ENCODE data around the gene GMDS.

Gene GMDS

GRCh38 chr6:2099870-2100269 lies 145.5 kb downstream of the GMDS start:
- no peak for DNase-seq (ENCODE audit: low read depth in 2 of 2)

DNA sequence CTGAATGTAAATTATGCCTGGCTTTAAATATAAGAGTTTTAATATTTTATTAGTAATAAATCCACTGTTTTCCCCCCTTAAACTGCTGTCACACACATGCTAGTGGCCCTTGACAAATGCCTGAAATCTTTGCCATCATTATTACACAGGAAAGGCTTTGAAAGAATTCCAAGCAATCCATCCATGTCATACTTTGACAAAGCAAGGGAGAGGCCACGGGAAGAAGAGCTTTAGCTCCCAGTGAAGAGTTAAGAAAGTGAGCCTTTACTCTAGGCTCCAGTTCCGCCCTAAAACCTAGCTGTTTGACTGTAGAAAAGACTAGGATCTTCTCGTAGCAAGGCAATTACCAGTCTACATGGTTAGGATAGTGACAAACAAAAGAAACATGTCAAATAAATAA lies 147.9 kb downstream of the GMDS start:
- DNase-seq (ENCODE audit: low read depth in 2 of 2) = no peak

DNA sequence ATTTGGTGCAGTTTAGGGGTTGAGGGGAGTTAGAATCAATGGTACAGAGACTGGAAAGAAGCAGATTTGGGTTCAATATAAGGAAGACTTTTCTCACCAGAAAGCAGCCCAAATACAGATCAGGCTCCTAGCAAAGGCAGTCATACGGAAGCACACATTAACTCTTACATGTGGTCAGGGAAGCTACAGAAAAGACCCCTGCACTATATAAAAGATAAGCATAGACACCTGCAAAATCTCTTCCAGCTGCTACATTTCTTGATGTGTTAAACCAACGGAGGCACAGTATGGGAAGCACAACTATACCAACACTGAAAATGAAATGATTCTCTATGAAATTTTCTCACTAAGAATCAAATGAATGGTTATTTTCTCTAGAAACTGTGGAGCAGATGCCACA lies 150.8 kb downstream of the GMDS start:
- no peak for DNase-seq (ENCODE audit: low read depth in 2 of 2)

DNA sequence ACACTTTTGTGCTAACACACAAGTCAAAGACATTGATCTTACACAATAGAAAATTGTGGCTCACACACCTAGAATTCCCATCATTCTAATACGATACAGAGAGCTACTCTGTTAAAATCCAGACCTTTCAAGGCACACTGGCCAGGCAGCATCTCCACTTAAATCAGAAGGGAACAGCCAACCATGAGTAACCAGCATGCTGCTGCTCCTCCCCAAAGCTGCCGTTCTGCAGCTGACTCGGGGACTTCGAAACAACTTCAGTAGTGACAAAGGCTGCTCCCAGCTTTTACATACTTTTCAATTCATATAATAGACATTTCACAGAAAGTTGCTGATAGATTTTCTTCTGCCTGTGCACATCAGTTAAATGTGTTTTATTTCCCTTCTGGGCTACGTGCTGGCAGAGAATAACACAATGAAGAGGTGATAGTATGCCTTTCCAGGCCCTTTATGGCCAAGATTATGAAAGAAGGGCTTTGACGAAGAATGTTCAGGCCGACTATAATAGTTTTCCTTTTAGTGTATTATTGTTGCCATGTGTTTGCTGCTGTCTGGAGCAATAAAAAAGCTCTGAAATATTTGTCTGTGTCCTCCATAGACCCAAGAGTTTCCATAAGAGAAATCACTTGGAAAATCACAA lies 159.0 kb downstream of the GMDS start:
- no peak for DNase-seq (ENCODE audit: low read depth in 2 of 2)

- DNase-seq (ENCODE audit: low read depth in 2 of 2) = no peak
Measured at GRCh38 chr6:2085657-2086056, 159.7 kb downstream of the GMDS start.

GRCh38 chr6:2081155-2082138 lies 164.0 kb downstream of the GMDS start:
- no peak for DNase-seq (ENCODE audit: low read depth in 2 of 2)

- DNase-seq (ENCODE audit: low read depth in 2 of 2) = no peak
Measured at GRCh38 chr6:2078888-2079287, 166.5 kb downstream of the GMDS start.

GRCh38 chr6:2077826-2078225 lies 167.6 kb downstream of the GMDS start:
- DNase-seq (ENCODE audit: low read depth in 2 of 2) = no peak

DNA sequence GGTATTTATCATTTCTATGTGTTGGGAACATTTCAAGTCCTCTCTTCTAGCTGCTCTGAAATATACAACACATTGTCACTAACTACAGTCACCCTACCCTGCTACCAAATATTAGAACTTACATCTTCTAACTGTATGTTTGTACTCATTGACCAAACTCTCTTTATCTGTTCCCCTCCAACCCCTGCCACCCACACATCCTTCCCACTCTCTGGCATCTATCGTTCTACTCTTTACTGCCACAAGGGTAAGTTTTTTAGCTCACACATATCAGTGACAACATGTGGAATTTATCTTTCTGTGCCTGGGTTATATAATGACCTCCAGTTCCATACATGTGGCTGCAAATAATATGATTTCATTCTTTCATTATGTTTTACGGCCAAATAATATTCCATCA lies 171.9 kb downstream of the GMDS start:
- no peak for DNase-seq (ENCODE audit: low read depth in 2 of 2)

DNA sequence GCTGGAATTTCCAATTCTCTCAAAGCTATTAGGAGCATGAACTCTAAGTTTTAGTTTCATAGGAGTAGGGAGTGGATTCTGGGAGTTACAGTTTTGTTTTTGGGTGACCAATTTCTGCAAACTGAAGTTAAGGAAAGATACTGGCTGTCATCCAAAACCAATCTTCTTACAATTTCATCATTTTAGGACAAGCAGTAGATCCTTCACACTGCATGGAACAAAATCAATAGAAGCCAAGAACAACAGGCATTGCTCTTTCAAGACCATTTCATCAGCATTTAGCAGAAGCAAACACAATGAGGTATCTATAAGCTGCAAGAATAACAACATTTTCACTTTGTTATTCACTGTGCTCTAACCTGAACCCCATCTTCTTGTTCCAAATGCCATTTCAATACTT lies 173.0 kb downstream of the GMDS start:
- no peak for DNase-seq (ENCODE audit: low read depth in 2 of 2)

DNA sequence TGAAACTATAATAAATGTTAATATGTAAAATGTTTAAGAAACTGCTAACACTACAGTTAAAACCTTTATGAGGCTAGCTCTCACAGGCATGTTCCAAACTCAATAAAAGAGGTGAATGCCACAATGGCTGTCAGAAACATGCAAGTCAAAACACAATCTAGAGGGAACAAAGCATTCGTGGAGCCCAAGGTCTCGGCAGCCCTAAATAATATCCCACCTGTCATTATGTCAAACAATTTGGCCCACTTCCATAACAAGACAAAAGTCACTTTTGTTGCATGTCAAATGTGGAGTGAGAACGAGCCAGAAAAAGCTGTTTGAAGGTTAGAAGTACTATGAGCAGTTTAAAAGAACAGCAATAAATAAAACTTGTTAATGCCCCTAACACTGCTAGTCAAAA lies 181.9 kb downstream of the GMDS start:
- no peak for DNase-seq (ENCODE audit: low read depth in 2 of 2)

- DNase-seq (ENCODE audit: low read depth in 2 of 2) = no peak
Measured at GRCh38 chr6:2061880-2062279, 183.5 kb downstream of the GMDS start.

- DNase-seq (ENCODE audit: low read depth in 2 of 2) = no peak
Measured at GRCh38 chr6:2055911-2056310, 189.5 kb downstream of the GMDS start.

DNA sequence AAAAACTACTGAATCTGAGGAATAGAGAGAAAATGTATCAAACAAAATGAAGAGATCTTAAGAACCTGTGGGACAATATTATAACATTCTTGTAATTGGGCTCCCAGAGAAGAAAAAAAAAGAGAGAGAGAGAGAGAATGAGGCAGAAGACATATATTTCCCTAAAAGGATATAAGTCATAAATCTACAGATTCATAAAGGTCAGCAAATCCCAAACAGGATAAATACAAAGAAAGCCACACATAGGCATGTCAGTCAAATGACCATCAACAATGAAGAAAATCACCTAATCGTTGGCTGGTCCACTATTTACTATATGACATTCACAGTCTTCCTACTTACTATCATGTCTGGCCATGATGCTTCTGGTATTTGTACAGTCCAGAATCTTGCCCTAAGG lies 190.3 kb downstream of the GMDS start:
- DNase-seq (ENCODE audit: low read depth in 2 of 2) = no peak

DNA sequence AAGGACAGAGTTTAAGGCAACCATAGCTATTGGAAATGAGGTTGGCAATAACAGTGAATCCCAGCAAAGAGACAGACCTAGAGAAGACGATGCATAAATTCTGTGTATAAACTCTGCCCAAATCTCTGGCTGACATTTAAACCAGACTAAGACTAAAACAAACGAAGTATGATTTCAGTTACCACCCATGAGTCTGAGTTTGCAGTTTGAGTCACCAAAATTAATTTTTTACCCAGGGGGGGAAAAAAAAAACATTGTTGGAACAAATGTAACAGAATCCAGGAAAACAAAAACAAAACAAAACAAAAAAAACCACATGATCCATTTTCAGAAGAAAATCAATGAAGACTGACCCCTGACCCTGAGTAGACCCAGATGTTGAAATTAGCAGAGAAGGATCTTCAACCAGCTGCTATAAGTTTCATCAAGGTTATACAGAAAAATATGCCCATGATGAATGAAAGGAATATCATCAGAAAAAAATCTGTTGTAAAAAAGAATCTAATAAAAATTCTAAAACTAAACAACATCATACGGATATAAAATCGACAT lies 190.8 kb downstream of the GMDS start:
- no peak for DNase-seq (ENCODE audit: low read depth in 2 of 2)

GRCh38 chr6:2053691-2054090 lies 191.7 kb downstream of the GMDS start:
- DNase-seq (ENCODE audit: low read depth in 2 of 2) = no peak

DNA sequence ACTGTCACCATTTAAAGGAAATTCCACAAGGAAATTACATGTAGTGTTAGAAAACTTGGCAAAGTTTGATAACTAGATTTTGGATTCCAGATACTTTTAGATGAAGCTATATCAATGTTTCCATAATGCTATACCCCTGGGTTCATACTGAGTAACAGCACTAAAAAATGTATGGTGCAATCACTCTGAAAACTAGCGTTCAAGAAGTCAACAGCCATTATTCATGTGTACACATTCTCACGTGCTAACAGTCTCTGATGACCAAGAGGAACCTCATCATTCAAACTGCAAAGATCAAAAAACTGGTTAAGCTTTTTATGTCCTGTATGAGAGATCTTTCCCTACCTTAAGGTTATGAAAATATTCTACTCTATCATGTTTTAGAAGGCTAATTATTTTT lies 197.6 kb downstream of the GMDS start:
- DNase-seq (ENCODE audit: low read depth in 2 of 2) = no peak

DNA sequence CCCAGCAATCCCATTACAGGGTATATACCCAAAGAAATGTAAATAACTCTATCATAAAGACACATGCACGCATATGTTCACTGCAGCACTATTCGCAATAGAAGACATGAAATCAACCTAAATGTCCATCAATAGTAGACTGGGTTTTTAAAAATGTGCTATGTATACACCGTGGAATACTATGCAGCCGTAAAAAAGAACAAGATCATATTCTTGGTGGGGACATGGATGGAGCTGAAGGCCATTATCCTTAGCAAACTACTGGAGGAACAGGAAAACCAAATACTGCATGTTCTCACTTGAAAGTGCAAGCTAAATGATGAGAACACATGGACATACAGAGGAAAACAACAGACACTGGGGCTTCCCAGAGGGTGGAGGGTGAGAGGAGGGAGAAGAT lies 201.2 kb downstream of the GMDS start:
- DNase-seq (ENCODE audit: low read depth in 2 of 2) = no peak

DNA sequence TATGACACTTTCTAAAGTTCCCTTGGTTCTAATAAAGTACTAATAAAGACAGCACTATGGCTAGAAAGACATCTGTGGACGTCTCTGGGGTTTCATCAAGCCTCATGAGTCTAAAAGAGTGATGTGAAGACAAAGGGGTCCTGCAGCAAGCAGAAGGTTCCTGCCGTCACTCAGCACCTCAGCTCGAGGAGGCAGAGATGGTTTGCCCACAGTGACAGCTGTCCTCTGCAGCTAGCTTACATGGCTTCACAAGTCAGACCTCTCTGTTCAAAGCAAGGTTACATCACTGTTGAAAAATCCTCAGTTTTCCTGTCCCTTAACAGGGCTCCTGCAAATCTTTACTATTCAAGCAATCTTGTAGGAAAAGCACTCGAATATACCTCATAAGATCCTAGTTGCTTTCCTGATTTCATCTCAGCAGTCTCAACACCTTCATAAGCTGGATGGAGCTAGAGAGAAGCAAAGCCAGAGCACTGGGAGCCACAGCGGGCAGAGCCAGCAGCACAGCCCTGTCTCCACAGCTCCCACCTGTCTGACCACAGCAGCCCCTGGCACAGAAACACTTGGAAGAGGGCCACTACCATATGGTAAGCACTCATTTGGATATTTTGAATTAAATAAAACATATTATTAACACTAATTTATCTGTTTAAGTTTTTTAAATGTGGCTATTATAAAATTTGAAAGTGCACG lies 202.3 kb downstream of the GMDS start:
- DNase-seq (ENCODE audit: low read depth in 2 of 2) = no peak

DNA sequence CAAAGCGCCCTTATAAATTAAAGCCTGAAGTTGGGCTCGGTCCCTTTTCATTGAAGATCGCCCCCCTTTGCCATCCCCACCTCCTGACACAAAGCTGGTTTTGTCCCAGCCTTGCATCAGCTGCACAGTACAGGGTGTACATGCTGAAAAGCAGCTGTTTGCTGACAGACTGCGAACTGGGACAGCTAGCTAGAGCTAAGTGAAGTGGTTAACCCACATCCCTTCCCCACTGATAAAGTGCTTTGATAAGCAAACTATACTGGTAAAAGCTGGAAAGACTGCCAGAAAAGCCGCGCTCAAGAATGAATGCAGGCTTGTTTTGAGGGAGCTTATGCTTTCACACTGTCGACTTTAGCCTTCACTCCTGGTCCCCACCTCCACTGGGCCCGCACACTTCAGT lies 207.3 kb downstream of the GMDS start:
- DNase-seq (ENCODE audit: low read depth in 2 of 2) = no peak

DNA sequence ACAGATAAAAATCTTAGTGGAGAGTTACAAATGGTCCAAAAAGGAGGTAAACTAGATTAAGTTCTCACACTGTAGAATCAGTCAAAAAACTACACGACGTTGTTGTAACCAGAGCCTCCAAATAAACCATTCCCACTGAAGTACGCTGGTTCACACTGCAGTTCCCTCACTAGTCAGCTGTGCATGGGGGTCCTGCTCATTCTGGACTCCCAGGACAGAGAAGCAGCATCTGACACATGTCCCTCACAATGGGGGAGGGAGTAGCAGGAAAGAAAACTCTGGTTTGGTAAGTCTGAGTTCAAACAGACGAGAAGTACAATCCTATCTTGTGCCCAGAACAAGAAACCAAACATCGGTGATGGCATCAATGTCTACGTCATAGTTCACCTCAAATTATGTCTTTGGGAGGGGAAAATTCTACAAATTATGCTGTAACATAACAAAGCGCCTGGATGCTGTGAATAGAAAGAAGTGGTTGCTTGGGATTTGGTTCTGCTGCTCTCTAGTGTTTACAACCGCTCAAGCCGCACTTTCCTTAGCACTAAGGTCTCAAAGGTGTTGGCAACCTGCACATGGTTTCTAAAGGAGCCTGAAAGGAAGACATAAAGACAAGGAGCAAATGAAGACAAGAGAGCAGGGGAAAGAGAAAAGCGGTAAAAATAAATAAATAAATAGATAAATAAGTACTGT lies 208.0 kb downstream of the GMDS start:
- DNase-seq (ENCODE audit: low read depth in 2 of 2) = no peak

- no peak for DNase-seq (ENCODE audit: low read depth in 2 of 2)
Measured at GRCh38 chr6:2036710-2037023, 208.7 kb downstream of the GMDS start.
